ENCODE data around the gene SCFD2. TPM values are rescaled to one million over a fixed set of nuclear protein-coding genes. Genes with fewer than 3 reads are reported as not detected.

Gene SCFD2
- total RNA-seq, 2 experiments from 2014 or later, result 18.8 to 19.9 TPM

DNA sequence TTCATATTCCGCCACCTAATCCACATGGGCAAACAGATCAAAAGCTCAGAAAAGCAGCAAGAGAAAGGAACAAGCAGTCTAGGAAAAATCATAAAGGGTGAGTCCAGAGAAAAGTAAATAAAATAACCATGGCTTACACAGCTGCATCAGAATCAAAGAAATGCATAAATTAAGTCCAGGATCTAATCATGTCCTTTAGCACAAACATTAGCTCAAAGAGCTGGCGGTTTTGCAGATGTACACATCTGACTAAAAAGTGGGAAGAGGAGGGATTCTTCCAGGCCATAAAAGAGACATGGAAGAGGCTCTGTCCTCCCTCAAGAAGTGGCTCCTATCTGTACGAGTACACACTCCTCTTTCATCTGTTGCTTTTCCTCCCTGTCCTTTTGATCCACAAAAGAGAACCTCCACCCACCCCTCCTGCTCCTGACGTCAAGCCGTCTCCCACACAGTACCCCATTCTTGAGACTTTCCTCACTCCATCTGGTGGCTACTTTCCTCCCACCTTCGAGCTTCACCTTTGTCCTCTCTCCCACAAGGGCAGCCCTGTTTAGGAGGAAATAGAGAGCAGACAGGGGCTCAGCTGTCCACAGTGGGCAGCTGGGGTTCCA, 411.2 kb downstream of the SCFD2 start:
- no peaks in the 10 kb centered on the region for H3K27me3 Mint-ChIP-seq
- H3K27ac Mint-ChIP-seq, result no peak overlapping the region
- H3K4me3 Mint-ChIP-seq, result no peak overlapping the region
- no peak for DNase-seq
- no peaks in the 10 kb centered on the region for H3K4me1 Mint-ChIP-seq (ENCODE audit: low read depth)
- peaks cover 5% of the 10 kb centered on the region for H3K36me3 Mint-ChIP-seq
- H3K9me3 Mint-ChIP-seq, result no peaks in the 10 kb centered on the region
- ChIA-PET CTCF (no interaction called here), POLR2A (no interaction called here)
- intact Hi-C loops (cut with micrococcal nuclease), result loop anchor here (10.0 kb wide), 1 partner anchor 60 kb away; no protein-coding TSS in a partner anchor

- Mint-ChIP-seq H3K9me3 (no peaks in the 10 kb centered on the region), H3K36me3 (peaks cover 10% of the 10 kb centered on the region), H3K4me3 (no peak overlapping the region), H3K4me1 (ENCODE audit: low read depth) (no peaks in the 10 kb centered on the region), H3K27ac (no peak overlapping the region), H3K27me3 (no peaks in the 10 kb centered on the region)
- POLR2A ChIA-PET, result no interaction called here
- intact Hi-C loops (cut with micrococcal nuclease), result loop anchor here (10.0 kb wide), 1 partner anchor 58 kb away; no protein-coding TSS in a partner anchor
- DNase-seq, result no peak
- CTCF ChIA-PET, result interaction anchor here (1.5 kb wide), 1 partner anchor 41 kb away, joined by 5 read pairs; no protein-coding TSS in a partner anchor
Measured at GRCh38 chr4:52952540-52952939, 413.3 kb downstream of the SCFD2 start.

GRCh38 chr4:52951016-52951415, 414.8 kb downstream of the SCFD2 start:
- intact Hi-C loops (cut with micrococcal nuclease), result loop anchor here (10.0 kb wide), 1 partner anchor 56 kb away; no protein-coding TSS in a partner anchor
- DNase-seq, result no peak
- no peak overlapping the region for H3K4me3 Mint-ChIP-seq
- no peaks in the 10 kb centered on the region for H3K4me1 Mint-ChIP-seq (ENCODE audit: low read depth)
- ChIA-PET POLR2A (no interaction called here), CTCF (interaction anchor here (1.5 kb wide), 1 partner anchor 39 kb away, joined by 5 read pairs; no protein-coding TSS in a partner anchor)
- no peaks in the 10 kb centered on the region for H3K27me3 Mint-ChIP-seq
- no peak overlapping the region for H3K27ac Mint-ChIP-seq
- peaks cover 10% of the 10 kb centered on the region for H3K36me3 Mint-ChIP-seq
- no peaks in the 10 kb centered on the region for H3K9me3 Mint-ChIP-seq

DNA sequence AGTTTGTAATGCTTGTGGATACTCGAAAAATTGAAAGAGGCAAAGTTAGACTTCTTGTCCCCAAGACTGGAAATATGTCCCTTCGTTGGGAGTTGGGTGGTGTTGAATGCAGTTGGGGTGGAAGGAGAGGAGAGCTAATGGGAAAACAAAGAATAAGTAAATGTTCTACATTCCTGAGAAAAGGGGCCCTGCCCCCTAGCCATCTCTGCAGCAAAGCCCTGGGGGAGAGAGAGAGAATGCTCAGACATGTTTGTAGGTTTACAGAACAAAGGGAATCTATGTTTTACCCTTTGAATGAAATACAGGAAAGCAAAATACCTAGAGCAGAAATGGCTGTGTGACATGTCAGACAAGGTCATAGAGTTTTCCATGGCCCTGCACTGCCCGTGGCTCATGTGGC, 415.6 kb downstream of the SCFD2 start:
- ChIA-PET POLR2A (no interaction called here), CTCF (no interaction called here)
- H3K27ac Mint-ChIP-seq, result no peak overlapping the region
- H3K9me3 Mint-ChIP-seq, result no peaks in the 10 kb centered on the region
- peaks cover 10% of the 10 kb centered on the region for H3K36me3 Mint-ChIP-seq
- intact Hi-C loops (cut with micrococcal nuclease), result loop anchor here (10.0 kb wide), 1 partner anchor 55 kb away; no protein-coding TSS in a partner anchor
- no peaks in the 10 kb centered on the region for H3K27me3 Mint-ChIP-seq
- H3K4me3 Mint-ChIP-seq, result no peak overlapping the region
- no peak for DNase-seq
- no peaks in the 10 kb centered on the region for H3K4me1 Mint-ChIP-seq (ENCODE audit: low read depth)

GRCh38 chr4:52949336-52949735, 416.5 kb downstream of the SCFD2 start:
- CTCF ChIA-PET, result no interaction called here
- DNase-seq, result no peak
- H3K4me3 Mint-ChIP-seq, result no peak overlapping the region
- intact Hi-C loops (cut with micrococcal nuclease), result no loop called here
- no peaks in the 10 kb centered on the region for H3K4me1 Mint-ChIP-seq (ENCODE audit: low read depth)
- POLR2A ChIA-PET, result no interaction called here
- H3K36me3 Mint-ChIP-seq, result peaks cover 10% of the 10 kb centered on the region
- no peak overlapping the region for H3K27ac Mint-ChIP-seq
- H3K9me3 Mint-ChIP-seq, result no peaks in the 10 kb centered on the region
- no peaks in the 10 kb centered on the region for H3K27me3 Mint-ChIP-seq

- ChIA-PET POLR2A (no interaction called here), CTCF (no interaction called here)
- DNase-seq, result no peak
- Mint-ChIP-seq H3K4me3 (no peak overlapping the region), H3K27me3 (no peaks in the 10 kb centered on the region), H3K9me3 (no peaks in the 10 kb centered on the region), H3K4me1 (ENCODE audit: low read depth) (no peaks in the 10 kb centered on the region), H3K27ac (no peak overlapping the region), H3K36me3 (peaks cover 10% of the 10 kb centered on the region)
- intact Hi-C loops (cut with micrococcal nuclease), result no loop called here
Measured at GRCh38 chr4:52948057-52948423, 417.8 kb downstream of the SCFD2 start.

DNA sequence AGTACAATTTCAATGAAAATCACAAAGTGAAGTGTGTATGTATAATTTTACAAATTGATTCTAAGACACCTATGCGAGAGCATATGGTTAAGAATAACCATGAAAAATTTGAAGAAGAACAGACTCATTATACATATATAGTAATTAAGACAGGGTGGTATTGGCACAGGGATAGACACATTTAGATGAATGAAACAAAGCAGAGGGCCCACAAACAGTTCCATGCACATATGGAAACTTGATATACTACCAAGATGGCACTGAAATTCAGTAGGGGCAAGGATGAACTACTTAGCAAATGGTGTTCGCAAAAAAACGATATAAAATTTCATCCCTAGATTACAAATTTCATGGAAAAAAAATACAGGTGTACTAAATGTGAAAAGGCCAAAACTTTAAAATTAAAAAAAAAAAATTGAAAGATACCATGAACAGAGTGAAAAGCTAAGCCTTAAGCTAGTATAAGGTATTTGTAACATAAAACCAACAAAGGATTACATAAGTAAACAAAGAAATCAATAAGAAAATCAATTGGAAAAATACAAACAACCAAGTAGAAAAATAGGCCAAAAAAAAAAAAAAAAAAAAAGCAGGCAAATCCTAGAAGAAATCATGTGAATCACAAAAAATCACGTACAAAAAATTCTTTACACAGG, 418.3 kb downstream of the SCFD2 start:
- Mint-ChIP-seq H3K4me1 (ENCODE audit: low read depth) (no peaks in the 10 kb centered on the region), H3K4me3 (no peak overlapping the region), H3K9me3 (no peaks in the 10 kb centered on the region), H3K27me3 (no peaks in the 10 kb centered on the region), H3K36me3 (peaks cover 10% of the 10 kb centered on the region), H3K27ac (no peak overlapping the region)
- DNase-seq, result no peak
- CTCF ChIA-PET, result no interaction called here
- intact Hi-C loops (cut with micrococcal nuclease), result no loop called here
- POLR2A ChIA-PET, result no interaction called here

DNA sequence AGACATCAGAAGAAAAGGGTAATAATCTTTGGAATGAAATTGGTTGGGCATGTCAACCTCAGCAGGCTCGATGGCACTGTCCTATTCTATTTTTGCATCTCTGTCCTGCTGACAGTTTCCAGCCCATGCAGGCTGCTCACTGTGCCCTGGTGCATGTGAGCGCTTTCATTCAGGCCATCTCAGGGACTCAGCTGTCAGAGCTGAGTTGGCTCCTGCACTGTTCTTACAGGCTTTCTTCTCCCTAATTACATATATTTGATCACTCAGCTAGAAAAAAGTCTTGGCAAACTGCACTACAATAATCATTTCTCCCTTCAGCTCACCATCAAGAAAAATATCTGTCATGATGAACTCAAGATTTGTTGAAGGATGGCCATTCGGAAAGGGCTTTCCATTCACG, 419.0 kb downstream of the SCFD2 start:
- H3K27ac Mint-ChIP-seq, result no peak overlapping the region
- H3K4me3 Mint-ChIP-seq, result no peak overlapping the region
- no peaks in the 10 kb centered on the region for H3K4me1 Mint-ChIP-seq (ENCODE audit: low read depth)
- H3K27me3 Mint-ChIP-seq, result no peaks in the 10 kb centered on the region
- ChIA-PET CTCF (no interaction called here), POLR2A (no interaction called here)
- intact Hi-C loops (cut with micrococcal nuclease), result no loop called here
- H3K9me3 Mint-ChIP-seq, result no peaks in the 10 kb centered on the region
- DNase-seq, result no peak
- H3K36me3 Mint-ChIP-seq, result peaks cover 10% of the 10 kb centered on the region

- intact Hi-C loops (cut with micrococcal nuclease), result no loop called here
- CTCF ChIA-PET, result interaction anchor here (1.3 kb wide), 1 partner anchor 10 kb away, joined by 3 read pairs; no protein-coding TSS in a partner anchor
- Mint-ChIP-seq H3K27ac (no peak overlapping the region), H3K36me3 (peaks cover 10% of the 10 kb centered on the region), H3K4me3 (no peak overlapping the region), H3K9me3 (no peaks in the 10 kb centered on the region), H3K4me1 (ENCODE audit: low read depth) (no peaks in the 10 kb centered on the region), H3K27me3 (no peaks in the 10 kb centered on the region)
- DNase-seq, result no peak
- POLR2A ChIA-PET, result no interaction called here
Measured at GRCh38 chr4:52945982-52946381, 419.9 kb downstream of the SCFD2 start.

GRCh38 chr4:52945326-52945898, 420.4 kb downstream of the SCFD2 start:
- H3K27me3 Mint-ChIP-seq, result no peaks in the 10 kb centered on the region
- H3K4me1 Mint-ChIP-seq (ENCODE audit: low read depth), result no peaks in the 10 kb centered on the region
- no peak overlapping the region for H3K4me3 Mint-ChIP-seq
- H3K27ac Mint-ChIP-seq, result no peak overlapping the region
- intact Hi-C loops (cut with micrococcal nuclease), result no loop called here
- peaks cover 10% of the 10 kb centered on the region for H3K36me3 Mint-ChIP-seq
- no peak for DNase-seq
- H3K9me3 Mint-ChIP-seq, result no peaks in the 10 kb centered on the region
- CTCF ChIA-PET, result interaction anchor here (1.3 kb wide), 1 partner anchor 11 kb away, joined by 3 read pairs; no protein-coding TSS in a partner anchor
- POLR2A ChIA-PET, result no interaction called here

DNA sequence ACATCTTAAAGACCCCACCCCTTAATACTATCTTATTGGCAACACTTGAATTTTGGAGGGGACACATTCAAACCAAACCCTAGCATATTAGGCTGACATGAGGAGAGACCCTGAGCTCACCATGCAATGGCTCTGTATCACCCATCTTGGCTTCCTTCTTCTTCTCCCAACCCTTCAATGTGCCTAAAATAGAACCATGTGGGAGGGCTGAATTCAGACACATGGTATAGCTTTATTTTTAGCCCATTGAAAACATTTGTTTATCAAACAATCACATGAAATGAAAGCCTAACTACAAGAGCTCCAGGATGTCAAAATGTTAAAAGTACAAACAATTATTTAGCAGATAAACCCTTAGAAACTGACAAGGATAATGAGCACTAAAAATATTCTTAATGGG, 422.2 kb downstream of the SCFD2 start:
- POLR2A ChIA-PET, result no interaction called here
- Mint-ChIP-seq H3K9me3 (no peaks in the 10 kb centered on the region), H3K4me1 (ENCODE audit: low read depth) (no peaks in the 10 kb centered on the region), H3K27ac (no peak overlapping the region), H3K27me3 (no peaks in the 10 kb centered on the region), H3K4me3 (no peak overlapping the region), H3K36me3 (no peaks in the 10 kb centered on the region)
- intact Hi-C loops (cut with micrococcal nuclease), result no loop called here
- CTCF ChIA-PET, result interaction anchor here (0.7 to 2.1 kb wide), 3 partner anchors 32 to 41 kb away, joined by 4 to 11 read pairs (median 4); no protein-coding TSS in a partner anchor
- no peak for DNase-seq

GRCh38 chr4:52942936-52943335, 422.9 kb downstream of the SCFD2 start:
- no peak overlapping the region for H3K4me3 Mint-ChIP-seq

More at GRCh38 chr4:52942936-52943335, 422.9 kb downstream of the SCFD2 start:
- no peaks in the 10 kb centered on the region for H3K4me1 Mint-ChIP-seq (ENCODE audit: low read depth)
- ChIA-PET CTCF (interaction anchor here (0.7 to 2.1 kb wide), 3 partner anchors 31 to 42 kb away, joined by 4 to 11 read pairs (median 4); no protein-coding TSS in a partner anchor), POLR2A (no interaction called here)
- no peaks in the 10 kb centered on the region for H3K27me3 Mint-ChIP-seq
- H3K36me3 Mint-ChIP-seq, result peaks cover 2% of the 10 kb centered on the region
- intact Hi-C loops (cut with micrococcal nuclease), result no loop called here
- no peak overlapping the region for H3K27ac Mint-ChIP-seq
- no peak for DNase-seq
- no peaks in the 10 kb centered on the region for H3K9me3 Mint-ChIP-seq
